GM21529 (cell line): Measurements from ENCODE around the gene ESPN.
A peak's percentile ranks its signal among the peaks of the same experiment; 100 is the strongest.
"Not testable (repeated sequence)": the region's sequence is repeated elsewhere in the genome, so short reads cannot be mapped to it uniquely, and the experiment has no call there.

ENCODE experiments used
- ATAC-seq: cut with Tn5 transposase; IDR thresholded peaks from one replicate; pipeline ENCODE4 v1.9.1; 2021; ENCODE audit not compliant: unreplicated experiment

ESPN gene

DNA sequence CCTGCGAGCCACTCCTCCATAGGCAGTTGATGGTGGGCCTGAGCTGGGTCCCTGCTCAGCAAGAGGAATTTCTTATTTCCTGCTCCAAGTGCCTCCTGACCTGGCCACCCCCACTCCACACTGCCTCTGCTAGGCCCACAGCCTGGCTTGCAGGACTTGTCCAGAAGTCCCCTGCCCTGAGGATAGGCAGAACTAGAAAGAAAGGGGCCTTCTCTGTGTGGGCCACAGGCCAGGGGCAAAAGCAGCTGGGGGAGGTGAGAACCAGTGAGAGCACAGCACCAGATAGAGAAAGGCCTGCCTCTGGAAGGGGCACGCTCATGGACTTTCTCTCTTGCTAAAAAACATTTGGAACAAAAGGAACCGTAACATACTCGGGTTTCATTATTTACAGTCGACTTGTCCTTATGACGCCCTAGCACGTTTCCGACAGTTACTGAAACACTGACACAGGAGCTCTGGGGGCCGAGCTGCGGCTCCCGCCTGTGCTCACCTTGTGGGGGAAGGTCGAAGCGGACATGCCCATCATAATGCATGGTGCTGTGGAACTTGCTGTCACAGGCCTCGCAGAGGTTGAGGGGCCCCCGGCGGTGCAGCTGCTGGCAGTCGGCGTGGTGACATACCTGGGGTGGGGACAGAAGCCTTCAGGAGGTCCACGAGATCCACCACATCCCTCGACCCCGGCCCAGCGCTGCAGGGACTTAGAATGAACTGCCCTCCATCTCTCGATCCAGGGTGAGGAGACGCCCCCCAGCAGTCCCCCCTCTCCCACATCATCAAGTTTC lies 52.7 kb downstream of the ESPN start:
- ATAC-seq, result no peak

DNA sequence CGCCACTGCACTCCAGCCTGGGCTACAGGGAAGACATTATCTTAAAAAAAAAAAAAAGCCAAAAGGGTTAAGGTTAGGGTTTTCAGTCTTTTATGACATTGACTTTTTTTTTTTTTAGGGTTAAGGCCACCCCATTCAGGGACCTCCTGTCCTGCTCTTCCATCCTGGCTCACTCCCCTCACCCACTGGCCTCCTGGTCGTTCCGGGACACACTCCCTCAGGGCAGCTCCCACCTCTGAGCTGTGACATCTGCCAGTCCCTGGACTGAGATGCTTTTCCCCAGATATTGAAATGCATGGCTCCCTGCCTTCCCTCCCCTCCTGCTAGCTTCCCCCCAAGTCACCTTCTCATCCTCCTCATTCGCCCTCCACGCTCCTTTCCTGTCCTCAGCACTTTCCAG lies 57.2 kb downstream of the ESPN start:
- no peak for ATAC-seq

DNA sequence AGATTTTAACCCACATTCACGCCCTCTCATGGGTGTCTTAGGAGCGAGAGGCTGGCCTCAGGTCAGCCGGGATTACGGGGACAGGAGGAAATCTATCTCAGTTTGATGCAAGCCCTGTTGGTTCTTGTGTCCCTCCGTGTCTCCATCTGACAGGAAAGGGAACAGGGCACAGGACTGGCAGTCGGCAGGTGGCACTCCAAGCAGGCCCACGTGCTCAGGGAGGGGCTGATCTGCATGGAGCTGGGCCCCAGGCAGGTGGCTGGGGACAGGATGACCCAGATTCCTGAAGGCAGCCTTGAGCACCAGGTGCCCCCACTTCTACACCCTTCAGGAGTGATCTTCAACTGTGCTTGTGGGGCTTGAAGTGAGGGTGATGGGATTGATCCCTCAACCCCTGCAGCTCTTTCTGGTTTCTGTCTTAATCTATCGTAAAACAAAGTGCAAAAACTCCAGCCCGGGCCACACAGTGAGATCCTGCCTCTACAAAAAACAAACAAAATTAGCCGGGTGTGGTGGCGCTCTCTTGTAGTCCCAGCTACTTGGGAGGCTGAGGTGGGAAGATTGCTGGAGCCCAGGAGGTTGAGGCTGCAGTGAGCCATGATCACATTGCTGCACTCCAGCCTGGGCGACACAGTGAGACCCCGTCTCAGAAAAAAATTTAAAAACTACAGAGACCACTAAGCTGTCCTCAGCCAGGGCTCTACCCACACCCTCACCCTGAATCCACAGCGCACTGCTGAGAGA lies 58.6 kb downstream of the ESPN start:
- no peak for ATAC-seq

DNA sequence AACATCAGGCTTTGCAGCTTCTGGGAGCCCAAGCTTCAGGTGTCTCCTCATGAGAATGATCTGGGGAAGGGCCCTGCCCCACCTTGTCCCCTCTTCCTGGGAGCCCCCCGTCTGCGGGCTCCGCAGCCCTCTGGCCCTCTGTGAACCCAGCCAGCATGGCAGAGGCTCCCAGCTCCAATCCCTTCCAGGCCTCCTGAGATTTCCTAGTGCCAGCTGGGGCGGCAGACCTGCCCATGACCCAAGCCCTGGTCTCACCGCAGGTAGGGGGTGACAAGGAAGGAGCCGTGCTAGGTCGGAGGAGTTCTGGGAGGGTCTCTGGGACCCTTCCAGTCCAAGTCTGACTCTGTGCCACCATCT lies 59.2 kb downstream of the ESPN start:
- ATAC-seq, result no peak

DNA sequence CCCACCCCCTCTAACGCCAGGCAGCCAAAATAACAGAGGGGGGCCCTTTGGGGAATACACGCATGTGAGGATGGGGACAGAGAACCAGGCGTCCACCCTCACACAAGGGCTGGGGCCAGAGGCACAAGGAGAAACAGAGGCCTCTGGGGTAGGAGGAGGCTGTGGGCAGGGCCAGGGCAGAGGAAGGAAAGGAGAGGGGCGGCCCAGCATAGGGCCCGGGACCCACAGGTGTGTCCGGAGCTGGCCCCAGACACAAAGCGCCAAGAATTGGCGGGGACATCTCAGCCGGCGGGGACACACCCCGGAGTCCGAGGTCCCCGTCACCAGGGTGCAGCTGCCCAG lies 60.2 kb downstream of the ESPN start:
- no peak for ATAC-seq

DNA sequence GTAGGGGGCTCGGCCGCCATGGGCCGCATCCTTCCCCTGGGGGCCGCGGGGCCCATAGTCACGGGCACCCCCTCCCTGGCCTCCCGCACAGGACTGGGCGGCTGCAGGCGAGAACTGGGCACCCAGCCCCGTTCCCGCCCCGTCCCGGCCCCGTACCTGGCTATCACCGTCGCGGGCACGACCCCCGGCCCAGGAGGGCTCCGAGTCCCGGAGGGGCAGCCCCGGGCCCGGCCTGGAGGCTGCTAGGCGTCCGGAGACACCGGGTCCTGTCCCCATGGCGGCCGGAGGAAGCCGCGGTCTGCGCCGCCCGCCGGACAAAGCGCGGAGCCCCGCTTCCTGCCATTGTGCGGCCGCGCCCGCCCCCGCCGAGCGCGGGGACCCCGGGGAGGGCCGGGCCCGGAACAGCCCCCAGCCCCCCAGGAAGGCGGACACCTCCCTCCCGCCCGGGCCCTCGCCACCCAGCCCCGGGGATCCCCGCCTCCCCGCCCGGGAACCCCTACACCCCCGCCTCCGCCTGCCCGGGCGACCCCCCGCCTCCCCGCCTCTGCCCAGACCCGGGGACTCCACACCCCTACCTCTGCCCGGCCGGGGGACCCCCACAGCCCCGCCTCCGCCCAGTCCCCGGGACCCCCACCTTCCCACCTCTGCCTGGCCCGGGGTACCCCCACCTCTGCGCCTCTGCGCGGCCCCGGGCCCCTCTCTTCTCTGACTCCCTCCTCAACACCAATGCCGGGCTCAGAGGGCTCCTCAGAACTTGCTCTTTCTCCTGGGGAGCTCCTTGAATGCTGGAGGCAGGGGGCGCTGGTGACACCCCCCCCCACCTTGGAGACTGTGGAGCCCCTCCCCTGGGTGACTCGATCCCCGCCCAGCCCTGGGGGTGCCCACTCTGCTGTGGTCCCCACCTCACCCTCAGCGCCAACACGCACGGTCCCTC lies 60.9 kb downstream of the ESPN start:
- no peak for ATAC-seq

DNA sequence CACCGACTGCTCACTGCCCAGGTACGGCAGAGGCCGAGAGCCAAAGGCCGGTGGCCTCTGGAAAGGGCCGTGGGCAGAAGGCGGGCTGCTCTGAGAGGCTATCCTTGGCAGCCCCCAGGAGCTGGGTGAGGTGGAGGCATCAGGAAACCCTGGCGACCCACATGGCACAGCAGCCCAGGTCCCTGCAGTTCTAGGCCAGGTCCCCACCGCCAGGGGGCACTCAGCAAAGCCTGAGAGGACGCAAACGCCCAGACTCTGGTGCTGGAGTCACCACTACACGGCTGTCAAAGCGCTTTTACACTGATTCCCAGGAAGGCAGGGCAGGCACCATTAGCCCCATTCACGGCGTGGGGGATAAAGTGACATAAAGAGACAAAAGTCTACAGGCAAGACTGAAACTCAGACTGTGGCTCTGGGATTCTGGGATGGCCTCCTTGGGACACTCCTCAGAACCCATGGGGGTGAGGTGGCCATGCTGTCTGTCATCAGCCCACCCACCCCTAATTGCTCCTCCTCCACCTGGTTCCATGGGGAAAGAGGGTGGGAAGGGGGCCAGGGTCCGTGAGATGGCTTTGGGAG lies 61.9 kb downstream of the ESPN start:
- no peak for ATAC-seq

DNA sequence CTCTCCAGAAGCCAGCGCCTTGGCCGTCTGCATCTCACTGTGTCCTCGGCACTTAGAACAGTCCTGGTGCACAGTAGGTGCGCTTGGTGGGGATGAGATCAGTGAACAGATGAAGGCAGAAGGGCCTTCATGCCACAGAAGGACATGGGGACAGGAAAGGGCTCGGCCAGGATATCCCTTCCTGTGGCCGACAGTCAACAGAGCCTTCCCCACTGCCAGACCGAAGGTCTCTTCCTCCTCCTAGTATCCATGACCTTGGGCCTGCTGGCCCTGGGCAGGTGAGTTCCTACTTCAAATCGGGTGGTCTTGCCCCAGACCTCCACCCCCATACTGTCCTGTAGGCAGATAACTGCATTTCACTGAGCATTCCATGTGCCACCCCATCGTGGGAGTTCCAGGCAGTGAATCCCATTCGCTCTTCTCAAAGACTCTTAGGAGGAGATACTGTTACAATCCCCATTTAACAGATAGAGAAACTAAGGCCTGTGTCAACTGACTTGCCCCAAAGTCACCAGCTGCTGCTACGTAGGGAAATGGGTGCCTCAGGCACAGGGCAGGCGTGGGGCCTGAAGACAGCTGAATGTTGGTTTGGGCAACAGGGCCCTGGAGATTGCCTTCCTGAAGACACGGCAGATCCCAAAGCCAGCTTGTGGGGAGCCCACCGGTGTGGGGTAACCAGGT lies 63.4 kb downstream of the ESPN start:
- ATAC-seq, result no peak

DNA sequence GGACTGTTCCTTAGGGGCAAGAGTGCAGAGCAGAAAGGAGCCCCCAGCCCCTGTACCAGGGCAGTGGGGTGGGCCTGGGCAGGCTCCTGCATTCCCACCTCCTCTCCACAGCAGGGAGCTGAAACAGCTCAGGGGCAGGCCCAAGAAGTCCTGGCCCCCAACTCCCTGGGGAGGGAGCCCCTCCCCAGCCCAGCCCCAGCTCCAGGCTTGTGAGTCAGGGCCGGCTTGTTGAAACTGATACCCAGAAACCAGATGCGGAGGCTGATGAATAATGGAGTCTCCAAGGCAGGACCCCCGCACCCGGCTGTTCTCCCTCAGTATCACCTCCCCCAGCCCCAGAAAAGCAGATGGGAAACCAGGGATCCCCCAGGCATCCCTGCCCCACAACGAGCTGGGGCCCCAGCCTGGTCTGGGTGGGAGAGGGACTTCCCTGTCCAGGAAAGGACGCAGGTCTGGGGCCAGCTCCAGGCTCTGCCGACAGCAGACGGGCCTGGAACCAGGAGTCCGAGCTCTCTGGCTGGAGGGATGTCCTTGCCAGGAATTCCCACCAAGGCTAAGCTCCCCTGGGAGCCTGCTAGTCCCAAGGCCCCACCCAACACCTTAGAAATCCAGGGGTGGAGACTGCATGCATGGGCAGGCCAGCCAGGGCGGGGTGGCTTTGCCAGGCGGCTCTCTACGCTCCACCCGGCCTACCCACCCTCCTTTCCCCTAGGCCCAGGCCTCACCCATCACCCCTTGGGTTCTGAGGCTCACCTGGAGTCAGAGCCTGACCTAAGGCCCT lies 64.2 kb downstream of the ESPN start:
- no peak for ATAC-seq

DNA sequence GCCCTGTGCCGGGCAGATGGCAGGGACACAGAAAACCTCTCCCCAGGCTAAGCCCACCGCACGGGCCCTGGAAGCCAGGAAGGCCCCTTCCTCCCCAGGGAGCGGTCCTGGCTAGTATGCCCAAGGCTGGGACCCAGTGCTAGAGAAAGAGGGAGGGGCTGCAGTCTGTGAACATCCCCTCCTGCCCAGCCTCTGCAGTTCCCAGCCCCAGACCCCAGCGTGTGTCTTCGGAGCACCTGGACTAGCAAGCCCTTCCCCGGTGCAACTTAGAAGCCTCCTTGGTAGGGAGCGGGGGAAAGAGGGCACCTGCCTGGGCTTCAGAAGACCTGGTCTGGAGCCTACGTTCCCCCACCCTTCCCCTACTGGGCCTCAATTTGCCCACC lies 64.8 kb downstream of the ESPN start:
- ATAC-seq, result no peak

DNA sequence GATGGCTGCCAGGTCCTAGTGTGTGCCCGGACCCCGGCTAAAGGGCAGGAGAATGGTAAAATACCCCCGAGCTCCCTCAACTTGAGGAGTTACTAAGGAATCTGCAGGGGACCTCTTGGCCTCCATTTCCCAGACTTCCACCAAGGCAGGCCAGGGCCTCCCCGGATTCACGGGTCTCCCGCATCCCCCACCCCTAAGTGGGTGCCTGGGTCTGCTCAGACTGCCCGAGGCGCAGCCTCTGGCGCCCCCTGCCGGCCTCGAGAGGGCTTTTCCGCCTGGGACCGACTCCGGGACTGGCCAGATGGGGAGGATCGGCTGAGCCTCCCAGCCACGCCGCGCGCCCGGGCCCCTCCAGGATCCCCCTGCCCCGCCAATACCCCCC lies 65.2 kb downstream of the ESPN start:
- peak; percentile 52 for ATAC-seq

DNA sequence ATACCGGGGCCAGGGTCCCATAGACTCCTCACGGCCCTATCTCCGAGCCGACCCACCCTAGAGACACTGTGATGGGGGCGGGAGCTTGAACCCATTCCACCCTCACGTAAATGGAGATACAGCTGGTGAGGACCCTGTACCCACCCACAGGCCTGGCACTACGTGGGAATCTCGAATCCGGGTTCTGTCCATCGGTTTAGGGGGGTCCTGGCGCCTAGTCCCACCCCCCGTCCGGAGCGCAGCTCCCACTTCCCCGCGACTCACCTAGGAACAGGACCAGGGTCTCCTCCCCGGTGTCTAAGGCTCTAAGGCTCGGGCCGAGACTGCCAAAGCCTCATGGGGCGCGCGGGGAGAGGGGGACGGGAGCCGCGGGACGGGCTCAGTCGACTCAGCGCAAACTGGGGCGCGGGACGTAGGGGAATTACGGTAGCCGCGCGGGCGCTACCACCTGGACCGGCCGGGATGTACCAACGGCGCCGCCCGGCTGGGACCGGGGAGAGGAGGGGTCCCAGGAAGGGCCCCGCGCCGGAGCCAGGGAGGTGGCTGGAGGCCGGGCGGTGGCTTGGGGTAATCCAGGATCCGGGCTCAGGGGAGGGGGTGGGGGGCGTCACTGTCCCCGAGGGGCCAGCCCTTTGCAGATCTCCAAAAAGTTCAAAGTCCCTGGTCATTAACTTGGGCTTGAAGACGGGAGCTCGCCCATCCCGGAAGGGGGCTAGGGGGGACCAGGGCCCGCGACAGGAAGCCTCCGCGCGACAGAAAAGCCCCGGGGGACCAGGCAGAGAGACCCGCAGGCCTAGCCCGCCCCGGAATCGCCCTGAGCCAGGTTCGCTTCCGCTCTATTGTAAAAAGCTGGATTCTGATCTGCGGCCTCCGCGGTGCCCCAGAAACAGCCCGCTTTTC lies 65.9 kb downstream of the ESPN start:
- peak; percentile 56 for ATAC-seq

DNA sequence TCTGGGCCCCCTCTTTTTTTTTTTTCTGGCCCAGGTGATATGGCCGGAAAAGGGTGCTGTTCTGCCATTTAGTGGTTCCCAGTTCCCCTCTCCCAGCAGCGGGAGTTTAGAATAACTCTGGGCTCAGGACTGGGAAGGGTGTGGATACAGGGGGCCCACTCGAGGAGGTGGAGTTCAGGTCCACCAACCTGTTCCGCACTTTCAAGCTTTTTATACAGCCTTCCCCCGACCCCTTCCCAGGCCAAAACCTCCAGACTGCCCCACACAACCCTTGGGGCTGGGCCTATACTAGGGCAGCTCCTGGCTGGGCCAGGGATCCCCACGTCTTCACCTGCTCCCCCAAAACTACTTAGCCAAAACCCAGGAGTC lies 66.5 kb downstream of the ESPN start:
- no peak for ATAC-seq

DNA sequence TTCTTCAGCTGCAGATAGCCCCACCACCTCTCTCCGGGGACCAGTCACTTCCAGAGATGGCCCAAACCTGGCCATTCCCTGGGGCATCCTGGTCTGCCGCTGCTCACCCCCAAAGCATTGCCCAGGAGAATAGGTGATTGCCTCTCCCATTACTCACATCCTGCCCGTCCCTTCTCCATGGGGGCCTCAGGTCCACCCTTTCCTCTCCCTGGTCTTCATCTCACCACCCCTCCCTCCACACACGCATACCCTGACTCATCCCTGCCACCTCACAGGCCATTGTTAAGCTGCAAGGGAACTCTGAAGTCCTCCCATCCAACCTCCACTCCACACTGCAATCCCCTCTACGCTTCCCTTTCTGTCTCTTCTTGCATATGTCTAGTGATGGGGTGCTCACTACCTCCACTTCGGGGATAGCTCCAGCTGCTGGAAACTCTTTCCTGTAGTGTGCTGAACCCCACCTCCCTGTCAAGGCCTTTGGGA lies 66.9 kb downstream of the ESPN start, which contains the start of gene PLEKHG5:
Gene PLEKHG5 (minus strand): TSS at position 188 of the 483 bp plus-strand sequence. CDS start 14,096 bp downstream, outside the sequence.
- ATAC-seq, result no peak

DNA sequence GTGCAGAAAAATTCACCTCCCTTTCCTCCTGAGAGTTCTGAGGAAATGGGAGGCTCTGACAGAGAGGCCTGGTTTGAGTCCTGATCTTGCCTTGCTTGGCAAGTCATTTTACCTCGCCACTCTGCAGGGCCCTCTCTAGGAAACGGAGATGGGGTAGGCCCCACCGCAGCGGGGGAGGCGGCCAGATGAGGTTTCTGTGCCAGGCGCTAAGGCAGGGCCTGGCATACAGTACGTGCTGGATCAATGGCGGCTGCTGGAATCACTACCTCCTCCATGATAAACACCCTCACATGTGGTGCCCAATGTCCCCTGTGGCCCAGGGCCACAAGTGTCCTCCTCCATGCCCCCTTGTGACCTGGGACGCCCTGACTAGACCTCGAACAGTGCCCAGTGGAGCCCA lies 67.4 kb downstream of the ESPN start:
- ATAC-seq, result no peak

DNA sequence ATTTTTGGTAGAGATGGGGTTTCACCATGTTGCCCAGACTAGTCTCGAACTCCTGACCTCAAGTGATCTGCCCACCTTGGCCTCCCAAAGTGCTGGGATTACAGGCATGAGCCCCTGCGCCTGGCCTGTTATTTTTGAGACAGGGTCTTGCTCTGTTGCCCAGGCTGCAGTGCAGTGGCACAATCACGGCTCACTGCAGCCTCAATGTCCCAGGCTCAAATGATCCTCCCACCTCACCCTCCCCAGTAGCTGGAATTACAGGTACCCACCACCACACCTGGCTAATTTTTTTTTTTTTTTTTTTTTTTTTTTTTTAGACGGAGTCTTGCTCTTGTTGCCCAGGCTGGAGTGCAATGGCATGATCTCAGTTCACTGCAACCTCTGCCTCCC lies 69.3 kb downstream of the ESPN start:
- not testable (repeated sequence) for ATAC-seq

DNA sequence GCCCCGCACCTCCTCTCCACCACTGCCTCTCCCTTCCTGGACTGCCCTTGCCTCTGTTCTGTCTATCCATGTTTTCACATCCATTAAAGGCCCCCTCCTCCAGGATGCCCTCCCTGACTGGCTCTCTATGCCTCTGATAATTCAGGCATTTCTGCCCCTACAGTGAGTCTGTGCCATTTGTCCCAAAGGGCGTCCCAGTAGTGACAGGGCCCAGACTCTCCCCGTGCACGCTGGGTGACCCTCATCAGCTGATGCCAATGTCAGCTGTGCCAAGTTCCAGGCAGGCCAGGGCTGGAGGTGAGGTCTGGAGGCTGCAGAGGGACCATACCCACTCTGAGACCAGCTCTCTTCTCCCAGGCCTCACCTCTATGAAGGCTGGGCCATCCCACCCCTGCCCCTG lies 70.1 kb downstream of the ESPN start:
- no peak for ATAC-seq

DNA sequence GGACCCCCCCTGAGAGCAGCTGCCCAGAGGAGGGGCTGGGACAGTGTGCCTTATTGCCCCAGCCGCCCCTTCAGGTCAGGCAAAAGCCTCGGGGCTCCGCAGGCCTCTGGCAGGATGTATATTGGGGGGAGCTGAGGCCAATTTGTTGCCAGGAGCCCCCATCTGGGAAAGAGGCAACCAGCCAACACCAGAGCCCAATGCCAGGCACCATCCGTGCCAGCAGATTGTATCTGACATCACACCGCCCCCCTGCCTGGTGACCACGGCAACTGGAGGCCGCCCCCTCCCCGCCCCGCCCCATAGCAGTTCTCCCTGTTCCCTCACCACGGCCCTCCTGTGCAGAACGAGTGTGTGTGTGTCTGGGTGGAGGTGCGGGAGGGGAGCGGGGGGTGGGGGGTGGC lies 70.5 kb downstream of the ESPN start:
- ATAC-seq, result no peak
